HEK293 (cell line): Measurements from ENCODE around the gene RRP7A.

ENCODE experiments used
- GLIS2 ChIP-seq: fragments of 450-650 bp; formaldehyde crosslinking; IDR thresholded peaks from 2 replicates; pipeline ENCODE4 v1.5.1; 2016; ENCODE audit warnings: missing biosample characterization, missing genetic modification characterization
- HOXA7 ChIP-seq: sonication (generic); formaldehyde crosslinking; IDR thresholded peaks from 2 replicates; pipeline ENCODE4 v1.8.1; 2022; ENCODE audit warnings: missing genetic modification reagents, borderline replicate concordance
- HOXD13 ChIP-seq: sonication (generic); formaldehyde crosslinking; IDR thresholded peaks from 2 replicates; pipeline ENCODE4 v1.8.0; 2022; ENCODE audit warnings: missing genetic modification reagents, borderline replicate concordance
- KLF17 ChIP-seq: fragments of 450-650 bp; formaldehyde crosslinking; IDR thresholded peaks from 2 replicates; pipeline ENCODE4 v1.5.1; 2016; ENCODE audit warnings: missing biosample characterization, missing genetic modification characterization
- OVOL3 ChIP-seq: fragments of 450-650 bp; formaldehyde crosslinking; IDR thresholded peaks from 2 replicates; pipeline ENCODE4 v1.5.1; 2016; ENCODE audit warnings: missing biosample characterization, missing genetic modification characterization
- REST ChIP-seq: fragments of 450-650 bp; formaldehyde crosslinking; IDR thresholded peaks from 2 replicates; pipeline ENCODE4 v1.5.1; 2016; ENCODE audit warnings: missing biosample characterization, missing genetic modification characterization
- SCRT2 ChIP-seq: fragments of 450-650 bp; formaldehyde crosslinking; IDR thresholded peaks from 2 replicates; pipeline ENCODE4 v1.5.1; 2016; ENCODE audit warnings: missing biosample characterization, missing genetic modification characterization
- TSHZ1 ChIP-seq: fragments of 450-650 bp; formaldehyde crosslinking; IDR thresholded peaks from 2 replicates; pipeline ENCODE4 v1.5.1; 2016; ENCODE audit warnings: missing biosample characterization, missing genetic modification characterization, borderline replicate concordance
- YY1 ChIP-seq: fragments of 450-650 bp; formaldehyde crosslinking; IDR thresholded peaks from 2 replicates; pipeline ENCODE4 v1.5.1; 2018; ENCODE audit warnings: missing biosample characterization, missing genetic modification characterization
- ZBTB44 ChIP-seq: fragments of 450-650 bp; IDR thresholded peaks from 2 replicates; pipeline ENCODE4 v1.5.1; 2018; ENCODE audit warnings: missing biosample characterization, mild to moderate bottlenecking, missing genetic modification characterization
- ZBTB6 ChIP-seq: fragments of 450-650 bp; formaldehyde crosslinking; IDR thresholded peaks from 2 replicates; pipeline ENCODE4 v1.5.1; 2017; ENCODE audit warnings: missing biosample characterization, missing genetic modification characterization
- ZNF146 ChIP-seq: fragments of 450-650 bp; formaldehyde crosslinking; IDR thresholded peaks from 2 replicates; pipeline ENCODE4 v1.5.1; 2016; ENCODE audit warnings: missing biosample characterization, missing genetic modification characterization
- ZNF174 ChIP-seq: fragments of 450-650 bp; formaldehyde crosslinking; IDR thresholded peaks from 2 replicates; pipeline ENCODE4 v1.5.0; 2017; ENCODE audit warnings: missing biosample characterization, mild to moderate bottlenecking, missing genetic modification characterization
- ZNF2 ChIP-seq: fragments of 450-650 bp; formaldehyde crosslinking; IDR thresholded peaks from 2 replicates; pipeline ENCODE4 v1.5.1; 2016; ENCODE audit warnings: missing biosample characterization, missing genetic modification characterization
- ZNF311 ChIP-seq: fragments of 450-650 bp; formaldehyde crosslinking; IDR thresholded peaks from 2 replicates; pipeline ENCODE4 v1.5.1; 2017; ENCODE audit warnings: missing biosample characterization, missing genetic modification characterization, borderline replicate concordance
- ZNF354C ChIP-seq: fragments of 450-650 bp; formaldehyde crosslinking; IDR thresholded peaks from 2 replicates; pipeline ENCODE4 v1.5.1; 2016; ENCODE audit warnings: missing biosample characterization, missing genetic modification characterization, low read depth, borderline replicate concordance
- ZNF366 ChIP-seq: fragments of 450-650 bp; formaldehyde crosslinking; conservative IDR thresholded peaks from 2 replicates; pipeline ENCODE4 v1.5.1; 2016; ENCODE audit warnings: missing biosample characterization, missing genetic modification characterization
- ZNF391 ChIP-seq: fragments of 450-650 bp; formaldehyde crosslinking; IDR thresholded peaks from 2 replicates; pipeline ENCODE4 v1.5.1; 2016; ENCODE audit warnings: low read depth, missing biosample characterization, missing genetic modification characterization, borderline replicate concordance
- ZNF513 ChIP-seq: fragments of 450-650 bp; IDR thresholded peaks from 2 replicates; pipeline ENCODE4 v1.5.1; 2018; ENCODE audit warnings: missing biosample characterization, missing genetic modification characterization
- ZNF549 ChIP-seq: fragments of 450-650 bp; IDR thresholded peaks from 2 replicates; pipeline ENCODE4 v1.5.1; 2018; ENCODE audit warnings: missing biosample characterization, missing genetic modification characterization, mild to moderate bottlenecking, inconsistent platforms, moderate library complexity
- ZNF600 ChIP-seq: fragments of 450-650 bp; formaldehyde crosslinking; IDR thresholded peaks from 2 replicates; pipeline ENCODE4 v1.5.1; 2016; ENCODE audit warnings: missing biosample characterization, missing genetic modification characterization
- ZNF629 ChIP-seq: fragments of 450-650 bp; formaldehyde crosslinking; IDR thresholded peaks from 2 replicates; pipeline ENCODE4 v1.5.1; 2017; ENCODE audit warnings: missing biosample characterization, missing genetic modification characterization
- ZNF639 ChIP-seq: fragments of 450-650 bp; formaldehyde crosslinking; IDR thresholded peaks from 2 replicates; pipeline ENCODE4 v1.5.1; 2016; ENCODE audit warnings: missing biosample characterization, missing genetic modification characterization
- ZNF654 ChIP-seq: fragments of 450-650 bp; formaldehyde crosslinking; IDR thresholded peaks from 2 replicates; pipeline ENCODE4 v1.5.1; 2016; ENCODE audit warnings: low read depth, missing biosample characterization, missing genetic modification characterization
- ZNF785 ChIP-seq: fragments of 450-650 bp; formaldehyde crosslinking; IDR thresholded peaks from 2 replicates; pipeline ENCODE4 v1.5.1; 2016; ENCODE audit warnings: missing biosample characterization, missing genetic modification characterization

RRP7A gene

GRCh38 chr22:42553475-42554361 is 34.1 kb upstream of the RRP7A start, which contains the start of gene SERHL2 (continued):
- TF ChIP-seq KLF17 (tag by site-specific recombination) (peak; percentile 83), ZNF146 (tag by site-specific recombination) (no peak), GLIS2 (tag by site-specific recombination) (peak; percentile 76), HOXA7 (CRISPR knock-in tag) (no peak), ZNF174 (tag by site-specific recombination) (no peak), REST (tag by site-specific recombination) (no peak), TSHZ1 (no peak), ZNF311 (tag by site-specific recombination) (no peak), ZNF629 (tag by site-specific recombination) (peak; percentile 42; the same call in 1 of the 2 replicates), ZBTB44 (tag by site-specific recombination) (no peak), YY1 (tag by site-specific recombination) (0 out of 2 replicates have a peak, but pooled peaks have one; percentile 35), ZNF600 (tag by site-specific recombination) (peak; percentile 93), ZNF354C (tag by site-specific recombination) (no peak), HOXD13 (CRISPR knock-in tag) (no peak), ZNF639 (tag by site-specific recombination) (0 out of 2 replicates have a peak, but pooled peaks have one; percentile 17), OVOL3 (no peak), ZNF785 (tag by site-specific recombination) (no peak), ZNF549 (tag by site-specific recombination) (no peak), SCRT2 (tag by site-specific recombination) (no peak), ZNF654 (no peak), ZNF366 (tag by site-specific recombination) (peak; percentile 59), ZNF2 (tag by site-specific recombination) (0 out of 2 replicates have a peak, but pooled peaks have one; percentile 15), ZNF513 (tag by site-specific recombination) (no peak), ZNF391 (tag by site-specific recombination) (no peak), ZBTB6 (tag by site-specific recombination) (no peak)
